WTC11 (cell line): ENCODE results near the gene TBKBP1. TPM values are rescaled to one million over a fixed set of nuclear protein-coding genes. Genes with fewer than 3 reads are reported as not detected.
A peak's percentile ranks its signal among the peaks of the same experiment; 100 is the strongest.

ENCODE experiments used
- ATAC-seq: fragments of 200-7000 bp; cut with Tn5 transposase; 2 replicates; pipeline ENCODE4 v1.10.0; 2021; ENCODE audit warnings: mild to moderate bottlenecking, moderate library complexity
- CTCF ChIA-PET: fragments of 300-600 bp; sonication (Branson Sonifier 250); formaldehyde crosslinking; loops from one replicate; lab custom pipeline; 2021; ENCODE audit warnings: antibody characterized with exemption; lab: Charles Lee
- POLR2A ChIA-PET: fragments of 350-600 bp; sonication (Branson Sonifier 250); formaldehyde crosslinking; loops from one replicate; lab custom pipeline; 2021; ENCODE audit warnings: antibody characterized with exemption; lab: Charles Lee
- DNase-seq: peaks from one replicate; pipeline ENCODE4 v3.0.0; 2021; ENCODE audit warnings: low spot score
- H3K27ac Mint-ChIP-seq: 2 replicates; pipeline ENCODE4 v1.8.0; 2021; ENCODE audit warnings: mixed read lengths
- H3K27me3 Mint-ChIP-seq: 2 replicates; pipeline ENCODE4 v1.8.0; 2021; ENCODE audit warnings: low read depth, mild to moderate bottlenecking, moderate library complexity, mixed read lengths
- H3K36me3 Mint-ChIP-seq: 2 replicates; pipeline ENCODE4 v1.8.0; 2021; ENCODE audit warnings: mixed read lengths
- H3K4me1 Mint-ChIP-seq: 2 replicates; pipeline ENCODE4 v1.8.0; 2022; ENCODE audit warnings: mixed read lengths
- H3K4me3 Mint-ChIP-seq: 2 replicates; pipeline ENCODE4 v1.8.0; 2021; ENCODE audit warnings: mild to moderate bottlenecking, moderate library complexity, mixed read lengths
- H3K9me3 Mint-ChIP-seq: 2 replicates; pipeline ENCODE4 v1.8.0; 2021; ENCODE audit warnings: mixed read lengths
- ESRRA ChIP-seq: sonication (generic); formaldehyde crosslinking; IDR thresholded peaks from 2 replicates; pipeline ENCODE4 v1.8.1; 2022; ENCODE audit warnings: mild to moderate bottlenecking, missing genetic modification reagents, borderline replicate concordance
- GRHL2 ChIP-seq: fragments of 250-450 bp; sonication (Bioruptor Pico); IDR thresholded peaks from 2 replicates; pipeline ENCODE4 v1.8.0; 2022; ENCODE audit warnings: mild to moderate bottlenecking, moderate library complexity; ENCODE audit not compliant: insufficient replicate concordance, severe bottlenecking
- GTF2I ChIP-seq: fragments of 250-450 bp; sonication (Bioruptor Pico); conservative IDR thresholded peaks from 2 replicates; pipeline ENCODE4 v1.4.0; 2021; ENCODE audit warnings: mild to moderate bottlenecking
- HMGA2 ChIP-seq: fragments of 250-450 bp; sonication (Bioruptor Pico); IDR thresholded peaks from 2 replicates; pipeline ENCODE4 v1.4.0; 2021; ENCODE audit warnings: mild to moderate bottlenecking, moderate library complexity
- IRF1 ChIP-seq: sonication (generic); formaldehyde crosslinking; IDR thresholded peaks from 2 replicates; pipeline ENCODE4 v1.8.0; 2023; ENCODE audit warnings: missing genetic modification reagents
- KAT7 ChIP-seq: sonication (generic); formaldehyde crosslinking; IDR thresholded peaks from 2 replicates; pipeline ENCODE4 v1.8.1; 2023; ENCODE audit warnings: missing genetic modification reagents, mild to moderate bottlenecking, borderline replicate concordance
- NFATC4 ChIP-seq: fragments of 250-450 bp; sonication (Bioruptor Pico); IDR thresholded peaks from 2 replicates; pipeline ENCODE4 v1.9.0; 2021; ENCODE audit warnings: mild to moderate bottlenecking
- ZNF121 ChIP-seq: sonication (generic); formaldehyde crosslinking; IDR thresholded peaks from 2 replicates; pipeline ENCODE4 v1.8.0; 2023; ENCODE audit warnings: missing genetic modification reagents
- ZNF138 ChIP-seq: sonication (generic); formaldehyde crosslinking; conservative IDR thresholded peaks from 2 replicates; pipeline ENCODE4 v1.8.1; 2022; ENCODE audit warnings: mild to moderate bottlenecking, moderate library complexity, missing genetic modification reagents
- total RNA-seq: library from RNA; stranded (reverse); gene quantifications from 3 replicates; pipeline ENCODE4 v1.2.3, GENCODE V29; 2021
- TF ChIP-seq, protein P1 (sequence below): sonication (generic); formaldehyde crosslinking; IDR thresholded peaks from 2 replicates; pipeline ENCODE4 v1.8.1; 2023; ENCODE audit warnings: mild to moderate bottlenecking, moderate library complexity, missing genetic modification reagents
- TF ChIP-seq, protein P2 (sequence below): sonication (generic); formaldehyde crosslinking; IDR thresholded peaks from 2 replicates; pipeline ENCODE4 v1.8.1; 2023; ENCODE audit warnings: mild to moderate bottlenecking, missing genetic modification reagents, borderline replicate concordance
- TF ChIP-seq, protein P3 (sequence below): sonication (generic); formaldehyde crosslinking; IDR thresholded peaks from 2 replicates; pipeline ENCODE4 v1.8.1; 2023; ENCODE audit warnings: mild to moderate bottlenecking, missing genetic modification reagents

TBKBP1 gene
- total RNA-seq, 1 experiment from 2014 or later, result 17.4 TPM

DNA sequence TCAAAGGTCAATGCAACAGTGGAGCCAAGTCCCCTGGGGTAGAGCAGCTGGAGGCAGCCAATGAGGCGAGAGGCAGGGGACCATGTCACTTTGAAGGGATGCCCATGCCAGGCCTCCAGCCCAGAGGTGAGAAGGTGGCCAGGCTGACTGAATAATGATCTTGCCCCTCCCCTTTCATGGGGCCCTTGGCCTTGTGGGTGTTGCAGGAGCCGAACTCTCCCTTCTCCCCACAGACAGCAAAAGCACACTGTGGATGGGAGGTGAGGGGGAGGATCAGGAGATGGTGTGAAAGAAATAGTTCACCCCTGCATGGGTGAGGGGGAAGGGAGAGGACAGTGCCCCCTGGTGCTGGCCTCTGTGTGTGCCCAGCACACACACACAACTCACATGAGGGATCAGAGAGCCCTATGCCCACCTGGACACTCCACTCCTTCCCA is 23.3 kb downstream of the TBKBP1 start:
- DNase-seq (no peak), ATAC-seq (peak; percentile 5; the same call in 1 of the 2 replicates)
- H3K27me3 Mint-ChIP-seq, result peaks cover 73% of the 10 kb centered on the region

DNA sequence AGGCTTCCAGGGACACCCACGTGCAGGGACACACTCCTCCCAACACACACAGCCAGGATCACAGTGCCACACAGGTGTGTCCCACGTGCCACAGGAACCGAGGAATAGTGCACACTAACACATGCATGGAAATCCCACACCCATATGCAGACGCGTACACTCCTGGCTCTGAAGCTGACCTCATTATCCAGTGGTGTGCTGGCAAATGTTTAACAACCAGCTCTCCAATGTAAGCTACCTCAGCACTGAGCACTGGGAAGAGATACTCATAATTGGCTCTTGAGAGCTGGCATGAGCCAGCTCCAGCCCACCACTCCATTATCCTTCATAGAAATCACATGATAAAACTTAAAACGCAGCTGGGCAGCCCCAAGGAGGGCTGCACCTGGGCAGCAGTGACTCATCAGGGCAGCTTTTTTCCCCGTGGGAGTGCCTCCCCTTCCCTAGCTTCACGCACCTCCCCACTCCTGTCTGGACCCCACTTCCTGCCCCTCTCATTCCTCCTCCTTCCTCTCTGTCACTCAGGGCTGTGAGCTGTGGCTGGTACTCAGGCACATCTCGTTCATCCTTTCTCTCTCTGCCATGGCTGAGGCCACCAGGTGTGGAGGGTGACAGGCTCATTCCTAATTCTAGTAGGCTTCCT is 24.1 kb downstream of the TBKBP1 start:
- ATAC-seq (no peak), DNase-seq (no peak)
- CTCF ChIA-PET, result interaction anchor here (1.1 to 3.7 kb wide), 6 partner anchors 10 to 113 kb away, joined by 3 to 23 read pairs (median 4); partner anchors contain the start of genes LRRC46, MRPL10 and TBX21
- H3K36me3 Mint-ChIP-seq, result no peaks in the 10 kb centered on the region
- peaks cover 76% of the 10 kb centered on the region for H3K27me3 Mint-ChIP-seq
- TF ChIP-seq, protein P1, sequence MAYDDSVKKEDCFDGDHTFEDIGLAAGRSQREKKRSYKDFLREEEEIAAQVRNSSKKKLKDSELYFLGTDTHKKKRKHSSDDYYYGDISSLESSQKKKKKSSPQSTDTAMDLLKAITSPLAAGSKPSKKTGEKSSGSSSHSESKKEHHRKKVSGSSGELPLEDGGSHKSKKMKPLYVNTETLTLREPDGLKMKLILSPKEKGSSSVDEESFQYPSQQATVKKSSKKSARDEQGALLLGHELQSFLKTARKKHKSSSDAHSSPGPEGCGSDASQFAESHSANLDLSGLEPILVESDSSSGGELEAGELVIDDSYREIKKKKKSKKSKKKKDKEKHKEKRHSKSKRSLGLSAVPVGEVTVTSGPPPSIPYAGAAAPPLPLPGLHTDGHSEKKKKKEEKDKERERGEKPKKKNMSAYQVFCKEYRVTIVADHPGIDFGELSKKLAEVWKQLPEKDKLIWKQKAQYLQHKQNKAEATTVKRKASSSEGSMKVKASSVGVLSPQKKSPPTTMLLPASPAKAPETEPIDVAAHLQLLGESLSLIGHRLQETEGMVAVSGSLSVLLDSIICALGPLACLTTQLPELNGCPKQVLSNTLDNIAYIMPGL (CRISPR knock-in tag), result no peak
- TF ChIP-seq, protein P2, sequence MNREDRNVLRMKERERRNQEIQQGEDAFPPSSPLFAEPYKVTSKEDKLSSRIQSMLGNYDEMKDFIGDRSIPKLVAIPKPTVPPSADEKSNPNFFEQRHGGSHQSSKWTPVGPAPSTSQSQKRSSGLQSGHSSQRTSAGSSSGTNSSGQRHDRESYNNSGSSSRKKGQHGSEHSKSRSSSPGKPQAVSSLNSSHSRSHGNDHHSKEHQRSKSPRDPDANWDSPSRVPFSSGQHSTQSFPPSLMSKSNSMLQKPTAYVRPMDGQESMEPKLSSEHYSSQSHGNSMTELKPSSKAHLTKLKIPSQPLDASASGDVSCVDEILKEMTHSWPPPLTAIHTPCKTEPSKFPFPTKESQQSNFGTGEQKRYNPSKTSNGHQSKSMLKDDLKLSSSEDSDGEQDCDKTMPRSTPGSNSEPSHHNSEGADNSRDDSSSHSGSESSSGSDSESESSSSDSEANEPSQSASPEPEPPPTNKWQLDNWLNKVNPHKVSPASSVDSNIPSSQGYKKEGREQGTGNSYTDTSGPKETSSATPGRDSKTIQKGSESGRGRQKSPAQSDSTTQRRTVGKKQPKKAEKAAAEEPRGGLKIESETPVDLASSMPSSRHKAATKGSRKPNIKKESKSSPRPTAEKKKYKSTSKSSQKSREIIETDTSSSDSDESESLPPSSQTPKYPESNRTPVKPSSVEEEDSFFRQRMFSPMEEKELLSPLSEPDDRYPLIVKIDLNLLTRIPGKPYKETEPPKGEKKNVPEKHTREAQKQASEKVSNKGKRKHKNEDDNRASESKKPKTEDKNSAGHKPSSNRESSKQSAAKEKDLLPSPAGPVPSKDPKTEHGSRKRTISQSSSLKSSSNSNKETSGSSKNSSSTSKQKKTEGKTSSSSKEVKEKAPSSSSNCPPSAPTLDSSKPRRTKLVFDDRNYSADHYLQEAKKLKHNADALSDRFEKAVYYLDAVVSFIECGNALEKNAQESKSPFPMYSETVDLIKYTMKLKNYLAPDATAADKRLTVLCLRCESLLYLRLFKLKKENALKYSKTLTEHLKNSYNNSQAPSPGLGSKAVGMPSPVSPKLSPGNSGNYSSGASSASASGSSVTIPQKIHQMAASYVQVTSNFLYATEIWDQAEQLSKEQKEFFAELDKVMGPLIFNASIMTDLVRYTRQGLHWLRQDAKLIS (CRISPR knock-in tag), result no peak
- TF ChIP-seq GTF2I (CRISPR knock-in tag), result no peak
- TF ChIP-seq IRF1 (CRISPR knock-in tag), result no peak
- TF ChIP-seq NFATC4 (CRISPR knock-in tag), result no peak
- no peak for TF ChIP-seq ESRRA
- no peak for TF ChIP-seq KAT7 (CRISPR knock-in tag)
- no peak for TF ChIP-seq HMGA2 (CRISPR knock-in tag)
- TF ChIP-seq ZNF138 (CRISPR knock-in tag), result no peak
- no peaks in the 10 kb centered on the region for H3K9me3 Mint-ChIP-seq
- H3K27ac Mint-ChIP-seq, result no peak overlapping the region
- POLR2A ChIA-PET, result interaction anchor here (0.6 kb wide), 1 partner anchor 9 kb away, joined by 3 read pairs; no protein-coding TSS in a partner anchor
- H3K4me3 Mint-ChIP-seq, result no peak overlapping the region
- peaks cover 21% of the 10 kb centered on the region for H3K4me1 Mint-ChIP-seq

More for the DNA sequence above, 23.3 kb downstream of the TBKBP1 start:
- TF ChIP-seq ZNF121 (CRISPR knock-in tag) (no peak), GRHL2 (CRISPR knock-in tag) (no peak)
- TF ChIP-seq, protein P3, sequence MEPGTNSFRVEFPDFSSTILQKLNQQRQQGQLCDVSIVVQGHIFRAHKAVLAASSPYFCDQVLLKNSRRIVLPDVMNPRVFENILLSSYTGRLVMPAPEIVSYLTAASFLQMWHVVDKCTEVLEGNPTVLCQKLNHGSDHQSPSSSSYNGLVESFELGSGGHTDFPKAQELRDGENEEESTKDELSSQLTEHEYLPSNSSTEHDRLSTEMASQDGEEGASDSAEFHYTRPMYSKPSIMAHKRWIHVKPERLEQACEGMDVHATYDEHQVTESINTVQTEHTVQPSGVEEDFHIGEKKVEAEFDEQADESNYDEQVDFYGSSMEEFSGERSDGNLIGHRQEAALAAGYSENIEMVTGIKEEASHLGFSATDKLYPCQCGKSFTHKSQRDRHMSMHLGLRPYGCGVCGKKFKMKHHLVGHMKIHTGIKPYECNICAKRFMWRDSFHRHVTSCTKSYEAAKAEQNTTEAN (CRISPR knock-in tag), result no peak
- Mint-ChIP-seq H3K4me3 (no peak overlapping the region), H3K36me3 (no peaks in the 10 kb centered on the region), H3K4me1 (peaks cover 21% of the 10 kb centered on the region), H3K9me3 (no peaks in the 10 kb centered on the region), H3K27ac (no peak overlapping the region)
- ChIA-PET POLR2A (no interaction called here), CTCF (interaction anchor here (1.4 to 3.7 kb wide), 3 partner anchors 9 to 18 kb away, joined by 4 to 23 read pairs (median 17); partner anchors contain the start of gene TBX21)
